ENCODE results near the gene SETD5. TPM values are rescaled to one million over a fixed set of nuclear protein-coding genes. Genes with fewer than 3 reads are reported as not detected.

The SETD5 gene
- total RNA-seq, 1 donor from 2014 or later: 161 TPM

DNA sequence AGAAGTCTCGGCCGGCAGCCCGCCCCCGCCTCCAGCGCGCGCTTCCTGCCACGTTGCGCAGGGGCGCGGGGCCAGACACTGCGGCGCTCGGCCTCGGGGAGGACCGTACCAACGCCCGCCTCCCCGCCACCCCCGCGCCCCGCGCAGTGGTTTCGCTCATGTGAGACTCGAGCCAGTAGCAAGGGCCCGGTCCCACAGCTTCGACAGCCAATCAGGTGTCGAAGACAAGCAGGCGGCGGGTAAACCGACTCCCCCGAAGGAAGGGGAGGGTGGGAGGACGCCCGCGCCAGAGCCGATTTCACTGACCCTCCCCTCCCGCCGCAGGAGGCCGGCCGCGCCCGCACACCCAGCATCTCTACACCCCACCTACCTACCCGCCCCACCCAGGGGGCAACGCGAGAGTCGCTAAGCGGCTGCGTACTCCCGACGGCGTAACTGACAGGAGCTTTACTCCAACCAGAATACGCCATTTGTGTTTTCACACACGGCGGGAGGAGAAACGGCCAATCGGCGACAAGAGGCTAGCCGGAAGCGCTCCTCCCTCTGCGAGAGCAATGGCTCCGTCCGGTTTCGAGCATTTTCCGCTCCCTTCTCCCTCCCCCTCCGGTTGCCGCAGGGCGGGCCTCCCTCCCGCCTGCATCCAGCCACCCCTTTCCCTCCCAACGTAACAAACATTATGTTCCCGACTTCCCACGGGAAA is 633 bp upstream of the SETD5 start:
- Mint-ChIP-seq H3K4me3 (ENCODE audit: unreplicated experiment) (peak overlapping the region; percentile 88), H3K36me3 (ENCODE audit: unreplicated experiment) (peaks cover 9% of the 10 kb centered on the region), H3K27me3 (ENCODE audit: unreplicated experiment) (no peaks in the 10 kb centered on the region), H3K27ac (ENCODE audit: unreplicated experiment) (peak overlapping the region; percentile 100), H3K4me1 (ENCODE audit: unreplicated experiment) (peaks cover 61% of the 10 kb centered on the region), H3K9me3 (ENCODE audit: unreplicated experiment) (no peaks in the 10 kb centered on the region)
- DNase-seq (ENCODE audit: extremely low spot score, unreplicated experiment): peak; percentile 100
- TF ChIP-seq CTCF (IDR thresholded peaks at IDR 0.05): no peak

- no peak for TF ChIP-seq CTCF (IDR thresholded peaks at IDR 0.05)
- no peak for DNase-seq (ENCODE audit: extremely low spot score, unreplicated experiment)
- Mint-ChIP-seq H3K27ac (ENCODE audit: unreplicated experiment) (peak overlapping the region; percentile 97), H3K36me3 (ENCODE audit: unreplicated experiment) (peaks cover 8% of the 10 kb centered on the region), H3K9me3 (ENCODE audit: unreplicated experiment) (no peaks in the 10 kb centered on the region), H3K4me1 (ENCODE audit: unreplicated experiment) (peaks cover 65% of the 10 kb centered on the region), H3K4me3 (ENCODE audit: unreplicated experiment) (peak overlapping the region; percentile 95), H3K27me3 (ENCODE audit: unreplicated experiment) (no peaks in the 10 kb centered on the region)
Observed at GRCh38 chr3:9397906-9398699, 688 bp downstream of the SETD5 start.

- peaks cover 8% of the 10 kb centered on the region for H3K36me3 Mint-ChIP-seq (ENCODE audit: unreplicated experiment)
Observed at GRCh38 chr3:9398700-9399336, 1.4 kb downstream of the SETD5 start.

GRCh38 chr3:9399337-9399703 is 1.9 kb downstream of the SETD5 start:
- H3K36me3 Mint-ChIP-seq (ENCODE audit: unreplicated experiment): peaks cover 3% of the 10 kb centered on the region
- peak overlapping the region; percentile 97 for H3K27ac Mint-ChIP-seq (ENCODE audit: unreplicated experiment)
- H3K9me3 Mint-ChIP-seq (ENCODE audit: unreplicated experiment): no peaks in the 10 kb centered on the region
- no peak for TF ChIP-seq CTCF (IDR thresholded peaks at IDR 0.05)
- no peak for DNase-seq (ENCODE audit: extremely low spot score, unreplicated experiment)
- peaks cover 68% of the 10 kb centered on the region for H3K4me1 Mint-ChIP-seq (ENCODE audit: unreplicated experiment)
- H3K4me3 Mint-ChIP-seq (ENCODE audit: unreplicated experiment): peak overlapping the region; percentile 95
- H3K27me3 Mint-ChIP-seq (ENCODE audit: unreplicated experiment): no peaks in the 10 kb centered on the region

More at GRCh38 chr3:9398700-9399336, 1.4 kb downstream of the SETD5 start:
- Mint-ChIP-seq H3K27me3 (ENCODE audit: unreplicated experiment) (no peaks in the 10 kb centered on the region), H3K27ac (ENCODE audit: unreplicated experiment) (peak overlapping the region; percentile 97), H3K4me1 (ENCODE audit: unreplicated experiment) (peaks cover 69% of the 10 kb centered on the region), H3K9me3 (ENCODE audit: unreplicated experiment) (no peaks in the 10 kb centered on the region), H3K4me3 (ENCODE audit: unreplicated experiment) (peak overlapping the region; percentile 95)
- TF ChIP-seq CTCF (IDR thresholded peaks at IDR 0.05): no peak
- DNase-seq (ENCODE audit: extremely low spot score, unreplicated experiment): no peak

GRCh38 chr3:9399746-9400145 is 2.3 kb downstream of the SETD5 start:
- peak; percentile 90 for DNase-seq (ENCODE audit: extremely low spot score, unreplicated experiment)
- Mint-ChIP-seq H3K4me3 (ENCODE audit: unreplicated experiment) (peak overlapping the region; percentile 95), H3K36me3 (ENCODE audit: unreplicated experiment) (no peaks in the 10 kb centered on the region), H3K9me3 (ENCODE audit: unreplicated experiment) (no peaks in the 10 kb centered on the region), H3K4me1 (ENCODE audit: unreplicated experiment) (peaks cover 68% of the 10 kb centered on the region), H3K27ac (ENCODE audit: unreplicated experiment) (peak overlapping the region; percentile 97), H3K27me3 (ENCODE audit: unreplicated experiment) (no peaks in the 10 kb centered on the region)
- peak; percentile 30 for TF ChIP-seq CTCF (IDR thresholded peaks at IDR 0.05)
